IMR-90 (cell line): Measurements from ENCODE around the gene ABITRAM. TPM values are rescaled to one million over a fixed set of nuclear protein-coding genes. Genes with fewer than 3 reads are reported as not detected.

Source experiments
- ATAC-seq: fragments of 200-7000 bp; cut with Tn5 transposase; 2 replicates; pipeline ENCODE4 v1.9.1; 2020; ENCODE audit warnings: low read depth, mild to moderate bottlenecking, moderate library complexity
- Bru-seq: library from RNA; stranded (reverse); fragments of 400-500 nt; gene quantifications from one replicate; lab custom pipeline; 2021; lab: Mats Ljungman, UMichigan
- BruChase-seq, 2 experiments: library from RNA; stranded (reverse); fragments of 400-500 nt; gene quantifications; one replicate each; lab custom pipeline; 2021; lab: Mats Ljungman, UMichigan
- BruUV-seq: library from RNA; stranded (reverse); fragments of 400-500 nt; replicated peaks from 2 replicates; lab custom pipeline; 2021; lab: Mats Ljungman, UMichigan
- CTCF ChIA-PET: fragments of 300-600 bp; formaldehyde crosslinking; extraction: SDS; loops from one replicate; lab custom pipeline; 2021; ENCODE audit warnings: antibody characterized with exemption; lab: Yijun Ruan, JAX
- POLR2A ChIA-PET: fragments of 300-600 bp; sonication (Branson Sonifier 250); formaldehyde crosslinking; loops from one replicate; lab custom pipeline; 2022; ENCODE audit warnings: antibody characterized with exemption; ENCODE audit not compliant: unreplicated experiment; lab: Charles Lee
- DNase-seq: peaks from one replicate; pipeline ENCODE4 v3.0.0; 2013
- H2AFZ ChIP-seq: replicated peaks from 2 replicates; pipeline ENCODE3; 2013; ENCODE audit warnings: low read length, mild to moderate bottlenecking; ENCODE audit not compliant: poor library complexity
- H2AK5ac ChIP-seq: 2 replicates; pipeline ENCODE4 v1.6.1; 2013; ENCODE audit warnings: low read depth, low read length, inconsistent platforms
- H2AK9ac ChIP-seq: replicated peaks from 2 replicates; pipeline ENCODE3; 2013; ENCODE audit warnings: mild to moderate bottlenecking, low read depth, low read length, moderate library complexity; ENCODE audit not compliant: poor library complexity
- H2BK120ac ChIP-seq: 2 replicates; pipeline ENCODE4 v1.6.1; 2013; ENCODE audit warnings: low read depth, low read length, inconsistent platforms
- H2BK15ac ChIP-seq: 3 replicates; pipeline ENCODE4 v1.6.1; 2013; ENCODE audit warnings: low read depth, low read length, inconsistent platforms
- H2BK20ac ChIP-seq: 2 replicates; pipeline ENCODE4 v1.6.1; 2013; ENCODE audit warnings: low read depth, mild to moderate bottlenecking, inconsistent platforms, low read length, moderate library complexity
- H2BK5ac ChIP-seq: 2 replicates; pipeline ENCODE4 v1.6.1; 2013; ENCODE audit warnings: mild to moderate bottlenecking, low read depth, low read length, inconsistent platforms; ENCODE audit not compliant: poor library complexity, severe bottlenecking
- H3K14ac ChIP-seq: replicated peaks from 2 replicates; pipeline ENCODE4 v1.6.1; 2013; ENCODE audit warnings: low read depth, low read length, inconsistent platforms
- H3K18ac ChIP-seq: 2 replicates; pipeline ENCODE4 v1.6.1; 2013; ENCODE audit warnings: low read depth, low read length, control low read depth
- H3K23ac ChIP-seq: 2 replicates; pipeline ENCODE4 v1.6.1; 2013; ENCODE audit warnings: low read depth, low read length, inconsistent platforms
- H3K27ac ChIP-seq: 2 replicates; pipeline ENCODE4 v1.5.1; 2013; ENCODE audit warnings: mild to moderate bottlenecking, control low read depth, low read length; ENCODE audit not compliant: insufficient read depth
- H3K27me3 ChIP-seq: 2 replicates; pipeline ENCODE4 v1.6.1; 2013; ENCODE audit warnings: low read length; ENCODE audit not compliant: control insufficient read depth, insufficient read depth
- H3K36me3 ChIP-seq: 2 replicates; pipeline ENCODE4 v1.6.1; 2013; ENCODE audit warnings: low read length, mixed read lengths; ENCODE audit not compliant: control insufficient read depth, insufficient read depth
- H3K4ac ChIP-seq: 2 replicates; pipeline ENCODE4 v1.6.1; 2013; ENCODE audit warnings: low read depth, low read length, inconsistent platforms
- H3K4me1 ChIP-seq: 2 replicates; pipeline ENCODE4 v1.6.1; 2013; ENCODE audit warnings: low read length, mixed read lengths; ENCODE audit not compliant: control insufficient read depth, insufficient read depth
- H3K4me2 ChIP-seq: 2 replicates; pipeline ENCODE4 v1.6.1; 2013; ENCODE audit warnings: low read depth, mild to moderate bottlenecking, control low read depth, low read length, moderate library complexity
- H3K4me3 ChIP-seq: 2 replicates; pipeline ENCODE4 v1.5.1; 2013; ENCODE audit warnings: low read depth, mild to moderate bottlenecking, control low read depth, low read length, moderate library complexity; ENCODE audit not compliant: insufficient read depth
- H3K56ac ChIP-seq: 2 replicates; pipeline ENCODE4 v1.6.1; 2013; ENCODE audit warnings: low read length, inconsistent platforms; ENCODE audit not compliant: insufficient read depth; ENCODE audit errors: extremely low read depth
- H3K79me1 ChIP-seq, 2 experiments: 2 replicates each; pipeline ENCODE4 v1.6.1; 2013; ENCODE audit warnings: low read length in 2 of 2, inconsistent platforms in 1 of 2, low read depth in 1 of 2
- H3K9ac ChIP-seq: 2 replicates; pipeline ENCODE4 v1.6.1; 2013; ENCODE audit warnings: low read depth, low read length, control low read depth
- H3K9me1 ChIP-seq: 2 replicates; pipeline ENCODE4 v1.6.1; 2013; ENCODE audit warnings: low read length, inconsistent platforms; ENCODE audit not compliant: insufficient read depth
- H3K9me3 ChIP-seq: 2 replicates; pipeline ENCODE4 v1.6.1; 2013; ENCODE audit warnings: low read length; ENCODE audit not compliant: control insufficient read depth, insufficient read depth
- H4K20me1 ChIP-seq: 2 replicates; pipeline ENCODE4 v1.6.1; 2013; ENCODE audit warnings: low read length, inconsistent platforms; ENCODE audit not compliant: insufficient read depth
- H4K5ac ChIP-seq: 2 replicates; pipeline ENCODE4 v1.6.1; 2013; ENCODE audit warnings: mild to moderate bottlenecking, low read depth, low read length, control low read depth
- H4K8ac ChIP-seq, 2 experiments: 2 replicates each; pipeline ENCODE4 v1.6.1; 2013; ENCODE audit warnings: low read depth in 2 of 2, low read length in 2 of 2, control low read depth in 1 of 2, inconsistent platforms in 1 of 2
- H4K91ac ChIP-seq: 2 replicates; pipeline ENCODE4 v1.6.1; 2013; ENCODE audit warnings: low read depth, low read length, inconsistent platforms; ENCODE audit not compliant: insufficient read depth
- FOS ChIP-seq: fragments of 150-350 bp; IDR thresholded peaks from 2 replicates; pipeline ENCODE4 v1.6.1; 2016; ENCODE audit warnings: low read depth, low read length
- MAZ ChIP-seq: IDR thresholded peaks from 2 replicates; pipeline ENCODE4 v1.6.1; 2012; ENCODE audit warnings: low read depth, mild to moderate bottlenecking, low read length, improper control_type of control experiment, moderate library complexity, borderline replicate concordance
- MXI1 ChIP-seq: IDR thresholded peaks from 2 replicates; pipeline ENCODE4 v1.6.1; 2012; ENCODE audit warnings: low read depth, mild to moderate bottlenecking, low read length, moderate library complexity, borderline replicate concordance
- WGBS, 2 experiments: methylation state at CpG; one replicate each; pipeline versions ENCODE4 v1.1.5 to v1.1.7; 2013; ENCODE audit warnings: missing lambda C conversion rate in 2 of 2; ENCODE audit not compliant: insufficient read length in 1 of 2; ENCODE audit errors: extremely low coverage in 2 of 2; 5-methylcytosine and 5-hydroxymethylcytosine counted together
- dilution Hi-C: fragments of 300-500 bp; cut with HindIII; formaldehyde crosslinking; loops from one replicate; pipeline ENCODE4 v1.14.3; 2018; ENCODE audit warnings: low sequenced_read_pairs; ENCODE audit not compliant: unreplicated experiment
- in situ Hi-C: fragments of 300-500 bp; cut with MboI; formaldehyde crosslinking; loops from 3 replicates; pipeline ENCODE4 v1.14.3; 2019; ENCODE audit warnings: low sequenced_read_pairs, inconsistent platforms, mixed read lengths
- intact Hi-C: fragments of 100-400 bp; cut with micrococcal nuclease; formaldehyde crosslinking; loops from 2 replicates; pipeline ENCODE4 v1.10.0; 2022
- long read RNA-seq: library from polyadenylated mRNA; unstranded; transcript quantifications from one replicate; pipeline ENCODE4 v2.0.0, GENCODE V29; 2021; ENCODE audit not compliant: unreplicated experiment
- polyA plus RNA-seq, 3 experiments: library from polyadenylated mRNA; depleted of rRNA; stranded (reverse); fragments of >200 nt; gene quantifications; 2 replicates each; pipeline ENCODE4 v1.2.3, GENCODE V29; 2012; ENCODE audit warnings: low replicate concordance in 1 of 3
- total RNA-seq: library from RNA; depleted of rRNA; stranded (reverse); fragments of >200 nt; gene quantifications from 2 replicates; pipeline ENCODE4 v1.2.3, GENCODE V29; 2012; rRNA removed

ABITRAM gene, protein sequence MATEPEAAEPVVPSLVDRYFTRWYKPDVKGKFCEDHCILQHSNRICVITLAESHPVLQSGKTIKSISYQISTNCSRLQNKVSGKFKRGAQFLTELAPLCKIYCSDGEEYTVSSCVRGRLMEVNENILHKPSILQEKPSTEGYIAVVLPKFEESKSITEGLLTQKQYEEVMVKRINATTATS
- total RNA-seq (8.6 TPM in 2 replicates), polyA plus RNA-seq (2012; rRNA removed) (8.8 and 10.3 TPM in 2 replicates), Bru-seq, nascent RNA (percentile 48 among the genes with signal in this experiment), BruChase-seq, experiment 1, labeled RNA remaining after a 6-hour chase (percentile 54 among the genes with signal in this experiment), BruChase-seq, experiment 2, labeled RNA remaining after a 2-hour chase (percentile 53 among the genes with signal in this experiment)
- polyA plus RNA-seq (2012; cell fraction: cytosol; rRNA removed) = 2.4 and 3.0 TPM in 2 replicates
- polyA plus RNA-seq (2012; cell fraction: nucleus; rRNA removed; ENCODE audit: low replicate concordance) = 1.5 and 12.7 TPM in 2 replicates
- long read RNA-seq, transcript FAM206A-201 (6 exons, 2,134 nt) = major isoform, 16 of 24 reads
- long read RNA-seq, partial matches to known transcripts = 0 of 24 reads
- long read RNA-seq, other reads (novel, unspliced or antisense) = 7 of 24 reads

DNA sequence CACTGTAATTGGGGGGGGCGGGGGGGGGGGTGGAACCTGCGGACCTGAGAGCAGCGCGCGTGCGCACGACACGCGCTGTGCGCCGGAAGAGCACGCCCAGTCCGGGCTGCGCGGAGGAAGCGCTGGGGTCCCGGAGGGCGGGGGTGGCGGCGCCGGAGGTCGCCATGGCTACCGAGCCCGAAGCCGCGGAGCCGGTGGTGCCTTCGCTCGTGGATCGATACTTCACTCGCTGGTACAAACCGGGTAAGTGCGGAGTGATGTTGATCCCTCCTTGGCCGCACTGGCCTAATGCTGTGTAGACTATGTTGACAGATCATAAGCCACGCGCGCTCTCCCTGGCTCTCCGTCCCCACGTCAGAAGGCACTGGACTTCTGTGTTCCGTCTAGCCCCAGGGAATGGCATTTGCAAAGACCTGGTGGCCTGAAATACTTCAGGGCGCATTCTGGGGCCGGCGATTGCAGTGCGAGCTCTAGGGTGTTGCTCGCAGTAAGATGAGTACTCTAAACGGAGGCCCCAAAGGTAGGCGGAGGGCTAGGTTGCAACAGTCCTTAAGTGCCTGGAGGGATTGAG, at the start of gene ABITRAM:
Gene ABITRAM (plus strand): TSS at position 78 of the 571 bp plus-strand sequence. CDS start 87 bp downstream, at position 165.
- H3K23ac ChIP-seq = peak within 1 kb of the TSS; percentile 99
- H3K4me2 ChIP-seq = peak within 1 kb of the TSS; percentile 94
- H4K8ac ChIP-seq = peak within 1 kb of the TSS; percentile 84 to 99
- H2AK9ac ChIP-seq = peak within 1 kb of the TSS; percentile 92
- H3K27me3 ChIP-seq = no peaks in the 10 kb centered on the region
- H3K4ac ChIP-seq = peak within 1 kb of the TSS; percentile 96
- CTCF ChIA-PET = no interaction called here
- dilution Hi-C loops = no loop called here
- peak within 1 kb of the TSS; percentile 38; the same call in 1 of the 2 replicates for H2AK5ac ChIP-seq
- peak within 1 kb of the TSS; percentile 98 for H3K14ac ChIP-seq
- peak within 1 kb of the TSS; percentile 93 for H3K9ac ChIP-seq
- H3K4me1 ChIP-seq = no peaks in the 10 kb centered on the region; the same call in 1 of the 2 replicates
- peaks cover 2% of the 10 kb centered on the region for H3K36me3 ChIP-seq
- H3K4me3 ChIP-seq = peak within 1 kb of the TSS; percentile 95
- POLR2A ChIA-PET = interaction anchor here (0.6 kb wide), 1 partner anchor 13 kb away, joined by 4 read pairs; no protein-coding TSS in a partner anchor
- peak; percentile 91 for ATAC-seq
- in situ Hi-C loops = no loop called here
- peak within 1 kb of the TSS; percentile 76 for H3K56ac ChIP-seq
- intact Hi-C loops = loop anchor here (5.0 kb wide), 1 partner anchor 388 kb away; the partner anchor contains the start of gene EPB41L4B
- TF ChIP-seq MXI1 = peak; percentile 90
- TF ChIP-seq FOS = no peak
- peak; percentile 11; the same call in 1 of the 2 replicates for TF ChIP-seq MAZ
- BruUV-seq = no TSS peak
- peaks cover 13 to 37% of the 10 kb centered on the region in 2 experiments for H3K79me1 ChIP-seq
- H4K5ac ChIP-seq = peak within 1 kb of the TSS; percentile 94
- peak within 1 kb of the TSS; percentile 96 for H2BK5ac ChIP-seq
- H3K9me1 ChIP-seq = 0 out of 2 replicates have a peak, but pooled peaks cover 4% of the 10 kb centered on the region
- peak within 1 kb of the TSS; percentile 100 for H2AFZ ChIP-seq
- H2BK20ac ChIP-seq = peak within 1 kb of the TSS; percentile 66
- peak within 1 kb of the TSS; percentile 98 for H2BK120ac ChIP-seq
- WGBS, 2 experiments = 2% methylated on average over 24 of the region's 47 CpGs; no CpG with 5 or more reads in 1 of the 2 experiments
- H3K18ac ChIP-seq = peak within 1 kb of the TSS; percentile 91
- peak; percentile 81 for DNase-seq
- peak within 1 kb of the TSS; percentile 97 for H4K91ac ChIP-seq
- H3K27ac ChIP-seq = peak within 1 kb of the TSS; percentile 92
- no peaks in the 10 kb centered on the region for H3K9me3 ChIP-seq
- no peaks in the 10 kb centered on the region; the same call in 1 of the 2 replicates for H4K20me1 ChIP-seq
- peak within 1 kb of the TSS; percentile 82; the same call in 1 of the 3 replicates for H2BK15ac ChIP-seq
